ENCODE data around the gene HS2ST1. TPM values are rescaled to one million over a fixed set of nuclear protein-coding genes. Genes with fewer than 3 reads are reported as not detected.
A peak's percentile ranks its signal among the peaks of the same experiment; 100 is the strongest.
"Not testable (repeated sequence)": the region's sequence is repeated elsewhere in the genome, so short reads cannot be mapped to it uniquely, and the experiment has no call there.

Gene HS2ST1
- 15.6 TPM for total RNA-seq

- ATAC-seq (no peak), DNase-seq (ENCODE audit: low spot score) (no peak)
Measured at GRCh38 chr1:86914601-86914997, at the start of gene HS2ST1. HS2ST1 (plus strand) TSS chr1:86914635.

DNA sequence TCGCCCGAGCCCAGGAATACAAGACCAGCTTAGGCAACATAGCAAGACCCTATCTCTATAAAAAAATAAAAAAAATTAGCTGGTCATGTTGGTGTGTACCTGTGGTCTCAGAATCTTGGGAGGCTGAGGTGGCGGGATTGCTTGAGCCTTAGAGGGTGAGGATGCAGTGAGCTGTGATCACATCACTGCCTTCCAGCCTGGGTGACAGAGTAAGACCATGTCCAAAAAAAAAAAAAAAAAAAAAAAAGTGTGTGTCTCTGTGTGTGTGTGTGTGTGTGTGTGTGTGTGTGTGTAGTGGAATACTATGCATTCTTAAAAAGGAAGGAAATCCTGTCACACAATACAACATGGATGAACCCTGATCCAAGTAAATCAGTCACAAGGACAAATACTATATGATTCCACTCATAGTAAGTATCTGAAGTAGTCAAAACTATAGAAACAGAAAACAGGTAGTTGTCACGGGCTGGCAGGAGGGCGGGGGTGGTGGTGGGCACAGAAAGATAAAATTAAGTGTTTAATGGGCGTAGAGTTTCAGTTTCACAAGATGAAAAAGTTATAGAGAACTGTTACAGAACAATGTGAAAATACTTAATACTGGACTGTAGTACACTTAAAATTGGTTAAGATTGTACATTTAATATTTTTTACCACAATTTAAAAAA lies 48.3 kb upstream of the HS2ST1 start:
- ATAC-seq = no peak
- no peak for DNase-seq (ENCODE audit: low spot score)

DNA sequence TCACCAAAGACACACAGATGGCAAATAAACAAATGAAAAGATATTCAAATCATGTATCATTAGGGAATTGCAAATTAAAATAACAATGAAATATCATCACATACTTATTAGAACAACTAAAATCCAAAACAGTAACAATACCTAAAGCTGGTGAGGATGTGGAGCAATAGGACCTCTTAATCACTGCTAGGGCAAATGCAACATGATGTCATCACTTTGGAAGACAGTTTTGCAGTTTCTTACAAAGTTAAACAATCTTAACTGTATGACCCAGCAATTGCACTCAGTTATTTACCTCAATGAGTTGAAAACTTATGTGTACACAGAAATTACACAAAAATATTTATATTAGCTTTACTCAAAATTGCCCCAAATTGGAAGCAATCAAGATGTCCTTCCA lies 47.8 kb upstream of the HS2ST1 start:
- DNase-seq (ENCODE audit: low spot score) (no peak), ATAC-seq (no peak)

- ATAC-seq; DNase-seq (ENCODE audit: low spot score): not testable (repeated sequence)
Measured at GRCh38 chr1:86867278-86867677, 47.2 kb upstream of the HS2ST1 start.

- no peak for DNase-seq (ENCODE audit: low spot score)
- no peak for ATAC-seq
Measured at GRCh38 chr1:86868477-86868876, 46.0 kb upstream of the HS2ST1 start.

DNA sequence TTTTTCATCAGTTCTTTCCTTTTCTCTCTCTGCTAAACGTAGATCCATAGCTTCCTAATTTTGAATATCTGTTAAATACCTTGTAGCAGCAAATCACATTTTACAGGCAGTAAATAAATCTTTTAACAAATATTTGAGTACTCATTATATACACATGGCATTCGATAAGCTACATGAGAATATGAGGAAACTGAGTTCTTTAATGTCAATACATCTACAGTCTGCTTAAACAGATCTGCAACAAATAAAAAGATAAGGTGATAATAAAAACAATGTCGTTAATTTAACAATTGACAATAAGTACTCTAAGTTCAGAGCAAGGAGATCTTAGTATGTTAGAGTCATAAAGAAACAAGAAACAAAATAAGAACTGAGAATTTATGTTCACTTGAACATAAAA lies 43.4 kb upstream of the HS2ST1 start:
- DNase-seq (ENCODE audit: low spot score) (no peak), ATAC-seq (no peak)

- ATAC-seq (no peak), DNase-seq (ENCODE audit: low spot score) (no peak)
Measured at GRCh38 chr1:86872086-86872485, 42.3 kb upstream of the HS2ST1 start.

GRCh38 chr1:86875722-86876121 lies 38.7 kb upstream of the HS2ST1 start:
- DNase-seq (ENCODE audit: low spot score) (no peak), ATAC-seq (no peak)

- no peak for ATAC-seq
- no peak for DNase-seq (ENCODE audit: low spot score)
Measured at GRCh38 chr1:86887479-86888162, 26.8 kb upstream of the HS2ST1 start.

DNA sequence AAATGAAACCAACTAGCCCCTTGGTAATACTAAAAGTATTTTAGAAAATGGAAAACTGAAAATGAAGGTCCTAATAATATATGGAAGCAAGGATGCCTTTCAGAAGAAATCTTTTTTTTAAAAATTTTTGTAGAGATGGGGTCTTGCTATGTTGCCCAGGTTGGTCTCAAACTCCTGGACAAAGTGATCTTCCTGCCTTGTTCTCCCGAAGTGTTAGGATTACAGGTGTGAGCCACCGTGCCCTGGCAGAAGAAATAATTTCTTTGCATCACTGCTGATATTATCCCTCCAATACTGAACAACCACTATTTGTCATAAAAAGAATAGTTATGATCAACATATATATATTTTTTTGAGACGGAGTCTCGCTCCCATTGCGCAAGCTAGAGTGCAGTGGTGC lies 26.1 kb upstream of the HS2ST1 start:
- ATAC-seq (no peak), DNase-seq (ENCODE audit: low spot score) (no peak)

DNA sequence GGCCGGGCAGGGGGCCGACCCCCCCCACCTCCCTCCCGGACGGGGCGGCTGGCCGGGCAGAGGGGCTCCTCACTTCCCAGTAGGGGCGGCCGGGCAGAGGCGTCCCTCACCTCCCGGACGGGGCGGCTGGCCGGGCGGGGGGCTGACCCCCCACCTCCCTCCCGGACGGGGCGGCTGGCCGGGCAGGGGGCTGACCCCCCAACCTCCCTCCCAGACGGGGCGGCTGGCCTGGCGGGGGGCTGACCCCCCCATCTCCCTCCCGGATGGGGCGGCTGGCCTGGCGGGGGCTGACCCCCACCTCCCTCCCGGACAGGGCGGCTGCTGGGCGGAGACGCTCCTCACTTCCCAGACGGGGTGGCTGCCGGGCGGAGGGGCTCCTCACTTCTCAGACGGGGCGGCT lies 15.0 kb upstream of the HS2ST1 start:
- not testable (repeated sequence) for DNase-seq (ENCODE audit: low spot score); ATAC-seq

- ATAC-seq (no peak), DNase-seq (ENCODE audit: low spot score) (no peak)
Measured at GRCh38 chr1:86905875-86906274, 8.6 kb upstream of the HS2ST1 start.

DNA sequence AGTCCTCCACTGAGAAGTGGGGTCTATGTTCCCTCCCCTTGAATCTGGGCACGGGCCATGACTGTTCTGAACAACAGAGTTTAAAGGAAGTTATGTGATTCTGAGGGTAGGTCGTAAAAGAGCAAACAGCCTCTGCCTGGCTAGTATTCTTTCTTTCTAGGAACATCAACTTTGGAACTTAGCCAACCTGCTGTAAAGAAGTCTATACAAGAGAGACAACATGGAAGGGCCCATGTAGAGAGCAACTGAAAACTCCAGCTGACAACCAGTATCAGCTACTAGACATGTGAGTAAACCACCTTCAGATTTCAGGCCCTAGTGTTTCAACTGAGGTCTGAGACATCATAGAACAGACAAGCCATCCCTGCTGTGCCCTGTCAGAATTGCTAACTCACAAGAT lies 8.0 kb upstream of the HS2ST1 start:
- DNase-seq (ENCODE audit: low spot score) (no peak), ATAC-seq (no peak)

DNA sequence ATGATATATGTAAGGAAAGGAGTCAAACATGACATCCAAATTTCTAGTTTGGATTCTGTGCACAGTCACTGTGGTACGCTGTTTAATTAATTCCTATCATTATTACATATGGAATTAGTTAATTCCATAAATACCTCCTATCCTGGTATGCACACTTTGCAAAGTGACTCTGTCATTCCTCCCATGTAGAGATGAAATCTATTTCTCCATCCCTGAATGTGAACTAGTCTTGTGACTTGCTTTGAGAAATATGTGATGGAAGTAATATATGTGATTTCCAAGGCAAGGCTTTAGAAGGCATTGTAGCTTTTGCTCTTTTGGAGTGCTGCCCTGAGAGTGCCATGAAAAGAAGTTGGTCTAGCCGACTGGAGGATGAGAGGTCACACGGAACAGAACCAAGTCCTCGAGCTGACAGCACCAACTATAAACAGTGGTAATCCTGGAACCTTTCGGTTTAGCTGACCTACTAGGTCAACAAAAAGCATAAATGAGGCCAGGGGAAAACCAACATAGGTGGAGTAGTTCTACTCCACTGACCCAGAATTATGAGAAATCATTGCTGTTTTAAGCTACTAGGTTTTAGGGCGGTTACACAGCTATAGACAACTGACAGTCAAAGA lies 2.0 kb upstream of the HS2ST1 start:
- no peak for ATAC-seq

DNA sequence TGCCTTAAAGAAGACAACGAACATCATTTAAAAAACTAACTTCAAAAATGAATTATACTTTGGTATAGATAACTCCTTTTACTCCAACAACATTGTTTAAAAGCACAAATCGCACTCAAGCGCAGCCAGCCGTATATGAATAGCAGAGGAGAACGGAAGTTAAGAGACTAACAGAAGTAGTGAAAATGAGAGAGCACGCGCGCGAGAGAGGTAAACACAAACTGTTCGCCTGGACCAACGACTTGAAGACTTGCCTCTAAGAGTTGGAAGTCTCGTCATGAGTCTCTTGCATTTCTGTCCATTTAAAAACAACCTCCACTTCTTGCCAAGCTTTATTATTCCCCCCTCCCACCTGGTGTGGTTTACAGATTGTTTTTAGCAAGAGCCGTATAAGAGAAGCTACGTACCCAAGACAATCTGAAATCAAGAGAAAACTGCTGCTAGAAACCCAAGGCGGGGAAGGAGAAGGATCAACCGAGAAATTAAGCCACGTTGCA lies 988 bp upstream of the HS2ST1 start:
- ATAC-seq = no peak
- DNase-seq (ENCODE audit: low spot score) = no peak

More for the DNA sequence above, 2.0 kb upstream of the HS2ST1 start:
- DNase-seq (ENCODE audit: low spot score) = no peak

- peak; percentile 89 for ATAC-seq
- peak; percentile 99 for DNase-seq (ENCODE audit: low spot score)
Measured at GRCh38 chr1:86913896-86914600, 387 bp upstream of the HS2ST1 start, which contains the start of gene SELENOF. SELENOF (minus strand) TSS chr1:86914126; CDS start chr1:86914111, 15 bp downstream.

DNA sequence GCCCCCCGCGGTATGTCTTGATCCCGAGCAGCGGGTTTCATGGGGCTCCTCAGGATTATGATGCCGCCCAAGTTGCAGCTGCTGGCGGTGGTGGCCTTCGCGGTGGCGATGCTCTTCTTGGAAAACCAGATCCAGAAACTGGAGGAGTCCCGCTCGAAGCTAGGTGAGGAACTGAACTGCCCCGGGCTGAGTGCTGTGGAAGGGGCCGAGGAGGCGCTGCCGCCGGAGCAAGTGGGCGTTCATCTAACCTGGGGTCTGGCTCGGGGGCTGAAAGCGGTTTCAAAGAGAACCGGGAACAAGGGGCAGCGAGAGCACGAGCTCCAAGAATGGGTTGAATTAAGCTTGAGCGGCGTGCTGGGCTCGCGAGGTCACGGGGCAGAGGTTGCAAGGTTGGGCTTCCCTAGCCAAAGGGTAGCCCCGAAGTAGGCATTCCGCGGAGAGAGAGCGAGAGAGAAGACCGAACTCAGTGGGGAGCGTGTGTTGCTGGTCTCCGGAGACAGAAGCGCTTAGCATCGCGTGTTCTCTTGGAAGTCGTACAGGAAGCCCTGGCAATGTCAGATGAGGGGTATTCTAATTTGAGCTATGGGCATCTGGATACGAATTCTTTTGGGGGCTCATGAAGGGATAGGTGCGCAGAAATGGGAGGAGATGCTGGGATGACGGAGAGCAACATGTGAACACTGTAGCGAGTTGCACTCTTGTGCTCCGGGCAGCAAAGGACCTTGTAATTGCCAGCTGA lies 732 bp downstream of the HS2ST1 start:
- ATAC-seq (peak; percentile 54), DNase-seq (ENCODE audit: low spot score) (peak; percentile 66)

DNA sequence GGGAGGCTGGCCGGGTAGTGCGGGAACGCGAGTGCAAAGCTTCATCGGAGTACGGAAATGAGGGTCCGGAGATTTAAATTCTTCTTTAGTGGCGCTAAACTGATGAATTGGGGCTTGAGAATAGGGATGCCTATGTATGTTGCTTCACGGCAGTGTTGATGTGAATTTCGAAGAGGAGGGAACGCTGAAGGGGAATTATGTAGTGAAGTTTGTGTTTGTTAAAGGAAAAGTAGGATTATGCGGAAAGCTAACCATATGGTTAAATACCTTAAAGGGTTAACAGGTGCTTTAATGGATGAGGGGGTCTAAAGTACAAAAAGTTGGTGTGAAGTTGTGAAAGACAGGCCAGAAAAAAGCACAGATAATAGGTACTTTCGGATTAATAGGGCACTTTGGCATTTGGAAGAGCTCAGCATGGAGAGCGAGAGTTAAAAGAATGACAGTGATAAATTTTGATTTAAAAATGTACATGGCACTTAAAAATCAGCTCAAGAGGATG lies 1.4 kb downstream of the HS2ST1 start:
- no peak for DNase-seq (ENCODE audit: low spot score)

GRCh38 chr1:86916752-86917151 lies 2.3 kb downstream of the HS2ST1 start:
- ATAC-seq (no peak), DNase-seq (ENCODE audit: low spot score) (no peak)

More for the DNA sequence above, 1.4 kb downstream of the HS2ST1 start:
- ATAC-seq = no peak

DNA sequence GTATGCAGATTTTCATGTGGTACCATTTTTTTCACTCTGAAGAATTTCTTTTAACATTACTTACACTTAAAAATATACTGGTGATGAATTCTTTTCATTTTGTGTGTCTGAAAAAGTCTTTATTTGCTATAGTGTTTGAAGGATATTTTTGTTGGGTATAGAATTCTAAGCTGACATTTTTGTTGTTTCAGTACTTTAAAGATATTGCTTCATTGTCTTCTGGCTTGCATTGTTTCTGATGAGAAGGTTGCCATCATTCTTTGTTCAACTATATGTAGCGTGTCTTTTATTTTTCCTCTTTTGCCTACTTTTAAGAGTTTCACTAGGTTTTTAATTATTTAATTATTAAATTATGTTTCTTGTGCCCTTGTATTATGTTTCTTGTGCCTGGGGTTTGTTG lies 8.0 kb downstream of the HS2ST1 start:
- no peak for ATAC-seq
- no peak for DNase-seq (ENCODE audit: low spot score)
